Tibial nerve (tissue), 3 donors: ENCODE measurements around the gene INSYN2A.

Experiments used
- CTCF ChIP-seq, 5 experiments: fragments of 200-600 bp in 3 of 5; fragments of 450-650 bp in 2 of 5; sonication (generic) in 3 of 5; IDR thresholded peaks; one replicate each; pipeline ENCODE4 v1.5.1; 2016 to 2019; ENCODE audit warnings: antibody characterized with exemption in 5 of 5, mild to moderate bottlenecking in 3 of 5, moderate library complexity in 2 of 5
- POLR2A ChIP-seq, 2 donors: fragments of 450-650 bp; IDR thresholded peaks; one replicate each; pipeline ENCODE4 v1.6.1; 2017; ENCODE audit warnings: antibody characterized with exemption in 2 of 2, mild to moderate bottlenecking in 2 of 2, moderate library complexity in 2 of 2

GRCh38 chr10:127243490-127244272 is 47.3 kb upstream of the INSYN2A start:
- TF ChIP-seq CTCF (IDR thresholded peaks at IDR 0.05): peak in 2 of 5 experiments; percentile 13 to 15
- TF ChIP-seq POLR2A (IDR thresholded peaks at IDR 0.05): no peak
